ENCODE results near the gene HIC1. TPM values are rescaled to one million over a fixed set of nuclear protein-coding genes. Genes with fewer than 3 reads are reported as not detected.
A peak's percentile ranks its signal among the peaks of the same experiment; 100 is the strongest.

Gene HIC1
- total RNA-seq, 1 experiment from 2014 or later: 0.84 TPM

DNA sequence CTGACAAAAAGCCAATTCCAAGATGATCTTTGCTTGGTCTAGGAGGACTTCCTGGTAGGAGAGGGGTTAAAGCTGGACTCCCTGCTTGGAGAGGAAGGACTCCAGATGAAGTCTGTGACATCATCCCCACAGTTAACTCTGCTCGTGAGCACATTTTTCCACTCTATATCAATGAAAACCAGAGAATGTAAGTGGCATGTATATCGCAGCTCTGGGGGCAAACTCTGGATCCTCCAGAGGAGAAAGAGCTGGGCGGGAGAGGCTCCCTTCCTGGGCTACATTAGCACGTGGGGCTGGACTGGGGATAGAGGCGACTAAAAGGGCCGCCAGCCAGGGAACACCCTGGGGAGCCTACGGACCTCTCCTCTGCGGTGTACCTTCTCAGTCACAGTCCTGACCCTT is 34.1 kb downstream of the HIC1 start:
- H3K9me3 ChIP-seq (ENCODE audit: low read depth, low read length, poor library complexity, severe bottlenecking): no peaks in the 10 kb centered on the region
- no peaks in the 10 kb centered on the region for H3K36me3 ChIP-seq (ENCODE audit: insufficient read depth, low read length, poor library complexity, severe bottlenecking)
- peaks cover 8% of the 10 kb centered on the region for H3K4me1 ChIP-seq (ENCODE audit: insufficient read depth, low read length, poor library complexity, severe bottlenecking)
- ChIA-PET CTCF (interaction anchor here (0.6 kb wide), 1 partner anchor 126 kb away, joined by 4 read pairs; no protein-coding TSS in a partner anchor), POLR2A (ENCODE audit: low non-redundant PET) (no interaction called here)
- no peak overlapping the region for H3K4me3 ChIP-seq (ENCODE audit: low read depth, low read length, poor library complexity, severe bottlenecking)
- no peak overlapping the region for H3K27ac ChIP-seq (ENCODE audit: low read depth, low read length, poor library complexity, severe bottlenecking)
- no peak for DNase-seq (ENCODE audit: low spot score)
- no peaks in the 10 kb centered on the region for H3K27me3 ChIP-seq (replicated peaks; ENCODE audit: insufficient read depth, low read depth, low read length, poor library complexity)
- intact Hi-C loops (cut with micrococcal nuclease; ENCODE audit: unreplicated experiment): no loop called here
- TF ChIP-seq, protein P1, sequence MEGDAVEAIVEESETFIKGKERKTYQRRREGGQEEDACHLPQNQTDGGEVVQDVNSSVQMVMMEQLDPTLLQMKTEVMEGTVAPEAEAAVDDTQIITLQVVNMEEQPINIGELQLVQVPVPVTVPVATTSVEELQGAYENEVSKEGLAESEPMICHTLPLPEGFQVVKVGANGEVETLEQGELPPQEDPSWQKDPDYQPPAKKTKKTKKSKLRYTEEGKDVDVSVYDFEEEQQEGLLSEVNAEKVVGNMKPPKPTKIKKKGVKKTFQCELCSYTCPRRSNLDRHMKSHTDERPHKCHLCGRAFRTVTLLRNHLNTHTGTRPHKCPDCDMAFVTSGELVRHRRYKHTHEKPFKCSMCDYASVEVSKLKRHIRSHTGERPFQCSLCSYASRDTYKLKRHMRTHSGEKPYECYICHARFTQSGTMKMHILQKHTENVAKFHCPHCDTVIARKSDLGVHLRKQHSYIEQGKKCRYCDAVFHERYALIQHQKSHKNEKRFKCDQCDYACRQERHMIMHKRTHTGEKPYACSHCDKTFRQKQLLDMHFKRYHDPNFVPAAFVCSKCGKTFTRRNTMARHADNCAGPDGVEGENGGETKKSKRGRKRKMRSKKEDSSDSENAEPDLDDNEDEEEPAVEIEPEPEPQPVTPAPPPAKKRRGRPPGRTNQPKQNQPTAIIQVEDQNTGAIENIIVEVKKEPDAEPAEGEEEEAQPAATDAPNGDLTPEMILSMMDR (conservative IDR thresholded peaks at IDR 0.05; ENCODE audit: low read depth, low read length): no peak
- no peak for TF ChIP-seq EZH2 (IDR thresholded peaks at IDR 0.05; ENCODE audit: borderline replicate concordance, low read depth, low read length, poor library complexity, severe bottlenecking)
- BruUV-seq (replicated peaks): no TSS peak

DNA sequence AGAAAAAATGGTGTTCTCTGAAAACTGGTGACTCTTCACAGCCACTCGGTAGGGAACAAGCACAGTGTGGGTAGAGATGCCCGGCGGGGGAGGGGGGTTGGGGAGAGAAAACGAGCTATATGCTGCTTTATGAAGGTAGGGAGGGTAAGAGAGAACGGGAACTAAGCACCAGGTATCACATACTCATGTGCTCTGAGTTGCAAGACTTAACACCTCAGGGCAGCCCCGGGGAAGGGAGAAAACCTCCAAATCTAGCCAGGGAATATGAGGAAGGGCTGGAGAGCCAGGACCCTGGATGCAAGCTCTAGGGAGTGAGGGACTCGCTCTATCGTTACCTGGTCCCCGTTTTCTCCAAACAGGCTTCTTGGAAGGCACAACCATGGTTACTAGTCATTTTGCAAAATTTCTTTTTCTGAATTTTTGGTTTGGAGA is 35.3 kb downstream of the HIC1 start:
- intact Hi-C loops (cut with micrococcal nuclease; ENCODE audit: unreplicated experiment): no loop called here
- no peak overlapping the region for H3K27ac ChIP-seq (ENCODE audit: low read depth, low read length, poor library complexity, severe bottlenecking)

DNA sequence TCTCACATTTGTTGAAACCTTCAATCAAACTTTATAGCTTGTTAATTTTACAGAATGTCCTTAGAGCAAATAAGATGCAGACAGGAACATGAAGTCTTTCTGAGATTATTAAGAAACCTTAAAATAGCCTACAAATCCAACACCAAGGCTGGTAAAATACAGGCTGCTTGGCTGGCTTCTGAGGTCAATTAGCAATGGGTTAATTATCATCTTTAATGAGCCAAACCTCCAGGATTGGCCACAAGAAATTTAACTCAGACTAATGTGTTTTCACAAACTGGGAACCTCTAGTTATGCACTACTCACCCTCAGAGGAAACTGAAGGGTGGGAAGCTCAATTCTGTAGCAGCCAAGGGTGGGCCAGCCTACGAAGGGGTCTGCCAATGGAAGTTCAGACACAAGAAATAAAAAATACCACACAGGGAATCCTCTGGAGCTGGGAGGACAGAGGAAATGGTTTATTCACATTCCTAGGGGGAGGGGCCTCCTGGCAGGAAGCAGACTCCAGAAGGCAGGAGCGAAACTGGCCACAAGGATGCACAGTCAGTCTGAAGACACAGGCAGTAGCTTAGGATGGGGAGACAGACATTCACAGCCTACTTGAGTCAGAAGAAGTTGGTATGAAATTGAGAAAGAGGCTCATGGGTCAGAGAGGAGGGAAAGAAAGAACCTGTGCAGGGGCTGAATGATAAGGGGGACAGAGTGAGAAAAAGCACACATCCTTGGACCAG is 36.1 kb downstream of the HIC1 start:
- no TSS peak for BruUV-seq (replicated peaks)
- H3K27ac ChIP-seq (ENCODE audit: low read depth, low read length, poor library complexity, severe bottlenecking): peak overlapping the region; percentile 3
- TF ChIP-seq EZH2 (IDR thresholded peaks at IDR 0.05; ENCODE audit: borderline replicate concordance, low read depth, low read length, poor library complexity, severe bottlenecking): no peak
- TF ChIP-seq, protein P1 (conservative IDR thresholded peaks at IDR 0.05; ENCODE audit: low read depth, low read length): 0 out of 2 replicates have a peak, but pooled peaks have one; percentile 19
- peak; percentile 82 for DNase-seq (ENCODE audit: low spot score)
- no peak overlapping the region for H3K4me3 ChIP-seq (ENCODE audit: low read depth, low read length, poor library complexity, severe bottlenecking)
- no peaks in the 10 kb centered on the region for H3K9me3 ChIP-seq (ENCODE audit: low read depth, low read length, poor library complexity, severe bottlenecking)
- no peaks in the 10 kb centered on the region for H3K27me3 ChIP-seq (replicated peaks; ENCODE audit: insufficient read depth, low read depth, low read length, poor library complexity)
- POLR2A ChIA-PET (ENCODE audit: low non-redundant PET): interaction anchor here (0.6 kb wide), 1 partner anchor 147 kb away, joined by 6 read pairs; no protein-coding TSS in a partner anchor
- H3K36me3 ChIP-seq (ENCODE audit: insufficient read depth, low read length, poor library complexity, severe bottlenecking): no peaks in the 10 kb centered on the region
- peaks cover 18% of the 10 kb centered on the region for H3K4me1 ChIP-seq (ENCODE audit: insufficient read depth, low read length, poor library complexity, severe bottlenecking)
- CTCF ChIA-PET: no interaction called here
- intact Hi-C loops (cut with micrococcal nuclease; ENCODE audit: unreplicated experiment): no loop called here

More for the DNA sequence above, 35.3 kb downstream of the HIC1 start:
- Histone ChIP-seq H3K36me3 (ENCODE audit: insufficient read depth, low read length, poor library complexity, severe bottlenecking) (no peaks in the 10 kb centered on the region), H3K9me3 (ENCODE audit: low read depth, low read length, poor library complexity, severe bottlenecking) (no peaks in the 10 kb centered on the region), H3K27me3 (replicated peaks; ENCODE audit: insufficient read depth, low read depth, low read length, poor library complexity) (no peaks in the 10 kb centered on the region), H3K4me3 (ENCODE audit: low read depth, low read length, poor library complexity, severe bottlenecking) (no peak overlapping the region), H3K4me1 (ENCODE audit: insufficient read depth, low read length, poor library complexity, severe bottlenecking) (peaks cover 14% of the 10 kb centered on the region)
- CTCF ChIA-PET: no interaction called here
- POLR2A ChIA-PET (ENCODE audit: low non-redundant PET): no interaction called here
- no peak for DNase-seq (ENCODE audit: low spot score)
- no peak for TF ChIP-seq EZH2 (IDR thresholded peaks at IDR 0.05; ENCODE audit: borderline replicate concordance, low read depth, low read length, poor library complexity, severe bottlenecking)
- TF ChIP-seq, protein P1 (conservative IDR thresholded peaks at IDR 0.05; ENCODE audit: low read depth, low read length): no peak
- no TSS peak for BruUV-seq (replicated peaks)
